Activated T-helper 17 cell treated with anti-CD3 and anti-CD28 coated beads, Interleukin-2, amount 50 U/mL, for 72 hours (primary cell): ENCODE data around the gene CAPN12. TPM values are rescaled to one million over a fixed set of nuclear protein-coding genes. Genes with fewer than 3 reads are reported as not detected.

Experiments
- ATAC-seq: fragments of 150-1000 bp; cut with Tn5 transposase; replicated peaks from 2 replicates; pipeline ENCODE4 v1.10.0; 2021; ENCODE audit warnings: mild to moderate bottlenecking, moderate library complexity
- H3K27ac Mint-ChIP-seq: one replicate; pipeline ENCODE4 v1.8.0; 2022; ENCODE audit warnings: mixed read lengths
- H3K27me3 Mint-ChIP-seq: one replicate; pipeline ENCODE4 v1.8.0; 2022; ENCODE audit warnings: mixed read lengths
- H3K36me3 Mint-ChIP-seq: one replicate; pipeline ENCODE4 v1.8.0; 2022; ENCODE audit warnings: low read depth, mild to moderate bottlenecking, mixed read lengths
- H3K4me1 Mint-ChIP-seq: one replicate; pipeline ENCODE4 v1.8.0; 2022; ENCODE audit warnings: mixed read lengths
- H3K4me3 Mint-ChIP-seq: one replicate; pipeline ENCODE4 v1.8.0; 2022; ENCODE audit warnings: mild to moderate bottlenecking, mixed read lengths
- H3K9me3 Mint-ChIP-seq: one replicate; pipeline ENCODE4 v1.8.0; 2022; ENCODE audit warnings: mixed read lengths
- total RNA-seq, 2 donors: library from RNA; stranded (reverse); gene quantifications; one replicate each; pipeline ENCODE4 v1.2.3, GENCODE V29; 2022

The CAPN12 gene
- total RNA-seq, 2 donors from 2014 or later: 3.8 to 75.3 TPM

DNA sequence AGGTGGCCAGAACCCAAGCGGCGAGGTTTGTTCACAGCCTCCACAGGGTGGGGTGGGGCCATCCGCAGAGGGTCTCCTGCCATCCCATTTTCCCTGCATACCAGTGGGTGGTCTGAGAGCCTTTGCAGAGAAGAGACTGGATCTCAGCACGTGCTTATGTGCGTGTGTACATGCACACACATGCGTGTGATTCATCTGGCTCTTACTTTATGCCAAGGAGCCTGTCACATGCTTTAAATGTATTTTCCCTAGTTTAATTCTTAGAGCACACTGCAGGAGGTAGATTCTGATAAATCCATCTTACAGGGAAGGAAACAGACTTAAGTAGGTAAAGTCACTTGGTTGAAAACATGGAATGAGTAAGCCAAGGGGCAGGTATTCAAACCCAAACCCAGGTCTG, 47.1 kb downstream of the CAPN12 start:
- Mint-ChIP-seq H3K36me3 (peaks cover 72% of the 10 kb centered on the region), H3K27ac (peak overlapping the region; percentile 68), H3K9me3 (no peaks in the 10 kb centered on the region), H3K27me3 (no peaks in the 10 kb centered on the region), H3K4me1 (peaks cover 57% of the 10 kb centered on the region), H3K4me3 (no peak overlapping the region)
- no peak for ATAC-seq

DNA sequence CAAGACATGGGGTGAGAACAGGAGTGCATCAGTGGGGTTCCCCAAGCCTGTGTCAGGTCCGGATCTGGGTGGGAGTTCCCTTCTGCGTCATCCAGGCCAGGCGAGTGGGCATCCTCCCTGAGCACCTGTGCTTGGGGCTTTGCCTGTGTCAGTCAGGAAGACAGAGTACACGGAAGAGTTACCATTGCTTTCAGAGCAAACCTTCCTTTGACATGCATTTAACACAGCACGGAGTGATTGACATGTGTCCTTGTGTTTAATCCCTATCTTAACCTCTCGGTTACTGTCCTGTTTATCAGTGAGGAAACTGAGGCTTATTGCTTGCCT, 47.6 kb downstream of the CAPN12 start:
- Mint-ChIP-seq H3K36me3 (peaks cover 75% of the 10 kb centered on the region), H3K9me3 (no peaks in the 10 kb centered on the region), H3K27me3 (no peaks in the 10 kb centered on the region), H3K27ac (peak overlapping the region; percentile 68), H3K4me3 (no peak overlapping the region), H3K4me1 (peaks cover 62% of the 10 kb centered on the region)
- ATAC-seq: no peak

DNA sequence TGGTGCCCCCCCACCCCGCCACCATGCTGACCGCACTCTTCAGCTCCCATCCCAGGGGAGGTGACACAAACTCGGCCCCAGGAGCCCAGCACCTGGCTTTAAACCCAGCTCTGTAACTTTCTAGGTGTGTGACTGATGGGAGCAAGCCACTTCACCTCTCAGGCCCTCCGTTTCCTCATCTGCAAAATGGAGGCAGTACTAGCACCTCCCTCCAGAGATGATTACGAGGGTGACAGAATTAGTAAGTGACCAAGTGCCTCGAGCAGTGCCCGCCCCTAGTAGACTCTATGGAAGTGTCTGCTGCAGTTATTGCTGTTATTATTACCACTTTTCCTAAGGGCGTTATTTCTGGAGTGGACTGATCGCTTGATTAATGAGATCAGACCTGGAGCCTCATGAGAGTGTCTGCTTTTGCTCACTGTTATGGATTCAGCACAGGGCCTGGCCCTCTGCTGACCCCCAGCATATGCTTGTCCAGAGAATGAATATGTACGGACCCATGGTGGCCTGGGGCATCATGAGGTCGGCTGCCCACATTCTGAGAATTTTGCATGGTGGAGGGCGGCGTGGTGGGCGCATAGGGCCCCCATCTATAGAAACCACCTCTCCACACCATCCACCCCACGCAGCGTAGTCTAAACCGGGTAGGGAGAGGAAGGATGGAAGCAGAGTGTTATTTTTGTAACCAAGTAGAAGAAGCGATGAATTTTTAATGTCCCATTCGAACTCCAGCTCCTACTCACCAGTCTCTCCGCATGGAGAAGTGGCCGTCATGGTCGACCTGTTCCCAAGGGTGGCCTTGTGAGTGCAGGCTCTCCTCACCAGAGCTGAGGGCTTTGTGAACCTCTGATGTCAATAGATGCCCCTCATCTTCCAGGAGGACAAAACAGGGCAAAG, 48.2 kb downstream of the CAPN12 start:
- Mint-ChIP-seq H3K36me3 (peaks cover 70% of the 10 kb centered on the region), H3K9me3 (no peaks in the 10 kb centered on the region), H3K4me3 (peak overlapping the region; percentile 52), H3K27ac (peak overlapping the region; percentile 68), H3K27me3 (no peaks in the 10 kb centered on the region), H3K4me1 (peaks cover 62% of the 10 kb centered on the region)
- no peak for ATAC-seq

DNA sequence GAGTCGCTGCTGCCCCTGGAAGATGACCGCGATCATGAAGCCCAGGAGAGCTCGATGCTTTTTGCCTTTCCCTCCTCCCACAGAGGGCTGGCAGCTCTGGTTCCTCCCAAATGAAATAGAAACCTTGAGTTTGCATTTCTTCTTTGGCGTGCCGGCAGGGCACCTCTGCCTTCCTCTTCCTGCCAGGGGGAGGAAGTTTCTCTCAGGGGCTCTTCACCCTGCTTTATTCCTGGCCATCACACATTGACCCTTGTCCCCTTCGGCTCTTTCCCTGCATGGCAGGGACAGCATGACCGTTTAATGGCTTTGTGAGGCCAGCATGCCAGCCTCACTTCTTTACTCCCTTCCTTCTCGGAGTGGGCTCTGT, 49.0 kb downstream of the CAPN12 start:
- H3K9me3 Mint-ChIP-seq: no peaks in the 10 kb centered on the region
- peaks cover 63% of the 10 kb centered on the region for H3K36me3 Mint-ChIP-seq
- ATAC-seq: no peak
- H3K27ac Mint-ChIP-seq: peak overlapping the region; percentile 68
- H3K4me1 Mint-ChIP-seq: peaks cover 62% of the 10 kb centered on the region
- H3K27me3 Mint-ChIP-seq: no peaks in the 10 kb centered on the region
- peak overlapping the region; percentile 52 for H3K4me3 Mint-ChIP-seq

DNA sequence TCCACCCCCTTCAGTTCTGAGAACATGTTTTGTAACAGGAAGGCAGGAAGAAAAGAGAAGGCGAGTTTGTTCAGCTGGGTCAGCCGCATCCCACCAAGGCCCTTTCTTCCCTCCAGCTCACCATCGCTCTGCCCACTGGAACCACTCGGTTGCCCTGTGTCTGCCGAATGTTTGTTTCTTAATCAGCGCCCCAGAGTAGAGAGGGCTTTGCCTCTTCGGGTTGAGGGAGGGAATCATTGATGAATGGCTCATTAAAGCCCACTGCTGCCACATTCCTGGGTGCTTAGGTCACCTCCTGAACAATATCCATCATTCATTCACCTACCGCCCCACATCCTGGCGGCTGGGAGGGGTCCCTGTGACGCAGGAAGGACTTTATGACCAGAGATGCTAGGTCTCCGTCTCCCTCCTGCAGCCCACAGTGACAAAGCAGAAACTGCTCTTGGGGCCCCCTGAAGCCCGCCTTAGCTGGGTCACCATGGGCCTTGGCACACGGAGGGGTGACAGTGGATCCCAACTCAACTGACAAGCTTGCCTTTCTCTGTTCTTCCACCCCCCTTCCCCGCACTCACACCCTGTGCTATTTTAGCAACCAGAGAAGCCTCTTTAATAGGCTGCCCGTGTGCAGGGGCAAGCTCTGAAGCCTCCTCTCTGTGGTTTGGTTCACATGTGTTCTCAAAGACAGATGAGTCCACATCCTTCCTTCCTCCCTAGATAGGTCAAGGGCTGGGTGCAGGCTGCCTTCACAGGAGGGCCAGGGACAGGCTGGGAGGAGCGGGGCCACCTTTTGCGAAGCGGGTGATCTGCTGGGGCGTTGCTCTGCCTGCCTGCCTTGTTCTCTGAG, 50.7 kb downstream of the CAPN12 start:
- Mint-ChIP-seq H3K4me3 (peak overlapping the region; percentile 52), H3K36me3 (peaks cover 62% of the 10 kb centered on the region), H3K9me3 (no peaks in the 10 kb centered on the region), H3K27ac (peak overlapping the region; percentile 76), H3K4me1 (peaks cover 66% of the 10 kb centered on the region), H3K27me3 (no peaks in the 10 kb centered on the region)
- ATAC-seq: peak; percentile 84

DNA sequence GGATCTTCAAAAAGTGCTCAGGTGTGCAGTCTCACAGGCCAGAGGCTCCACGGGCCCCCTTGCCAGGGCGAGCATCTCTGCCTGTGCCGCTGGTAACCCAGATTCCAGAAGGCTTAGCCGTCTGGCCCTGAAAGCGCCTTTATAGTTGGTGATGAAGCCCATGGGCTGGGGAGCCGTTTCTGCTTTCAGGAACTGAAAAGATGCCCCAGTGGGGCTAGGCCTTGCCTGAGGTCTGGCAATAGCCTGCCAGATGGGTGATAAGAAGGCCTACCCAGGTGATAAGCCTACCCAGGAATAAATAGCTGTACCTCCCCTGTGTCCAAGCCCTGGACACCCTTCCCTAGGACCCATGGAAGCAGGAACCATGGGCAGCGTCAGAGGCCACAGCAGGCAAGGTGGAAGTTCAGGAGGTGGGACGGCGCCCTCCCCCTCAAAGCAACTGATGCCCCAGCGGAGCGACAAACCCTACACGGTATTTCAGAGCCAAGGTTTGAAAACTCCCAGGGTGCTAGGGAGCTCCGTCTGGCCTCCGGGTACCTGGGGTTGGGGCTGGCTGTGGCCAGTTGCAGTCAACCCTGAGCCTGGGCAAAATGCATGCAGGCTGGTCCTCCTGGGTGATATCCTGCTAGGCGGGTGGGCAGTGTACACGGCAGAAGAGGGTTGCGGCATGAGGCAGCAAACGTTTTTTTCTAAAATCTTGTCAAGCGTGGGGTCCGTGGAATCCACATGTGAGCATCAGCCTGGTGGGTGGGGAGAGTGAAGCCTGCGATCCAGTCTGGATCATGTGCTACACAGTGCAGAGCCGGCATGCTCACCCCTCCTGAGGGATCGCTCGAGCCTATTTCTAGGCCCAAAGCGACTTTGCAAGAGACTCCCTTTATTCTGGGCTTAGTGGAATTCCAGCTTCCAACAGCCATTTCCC, 51.6 kb downstream of the CAPN12 start:
- peaks cover 61% of the 10 kb centered on the region for H3K4me1 Mint-ChIP-seq
- H3K9me3 Mint-ChIP-seq: no peaks in the 10 kb centered on the region
- no peaks in the 10 kb centered on the region for H3K27me3 Mint-ChIP-seq
- no peak for ATAC-seq
- peaks cover 54% of the 10 kb centered on the region for H3K36me3 Mint-ChIP-seq
- peak overlapping the region; percentile 52 for H3K4me3 Mint-ChIP-seq
- peak overlapping the region; percentile 76 for H3K27ac Mint-ChIP-seq

DNA sequence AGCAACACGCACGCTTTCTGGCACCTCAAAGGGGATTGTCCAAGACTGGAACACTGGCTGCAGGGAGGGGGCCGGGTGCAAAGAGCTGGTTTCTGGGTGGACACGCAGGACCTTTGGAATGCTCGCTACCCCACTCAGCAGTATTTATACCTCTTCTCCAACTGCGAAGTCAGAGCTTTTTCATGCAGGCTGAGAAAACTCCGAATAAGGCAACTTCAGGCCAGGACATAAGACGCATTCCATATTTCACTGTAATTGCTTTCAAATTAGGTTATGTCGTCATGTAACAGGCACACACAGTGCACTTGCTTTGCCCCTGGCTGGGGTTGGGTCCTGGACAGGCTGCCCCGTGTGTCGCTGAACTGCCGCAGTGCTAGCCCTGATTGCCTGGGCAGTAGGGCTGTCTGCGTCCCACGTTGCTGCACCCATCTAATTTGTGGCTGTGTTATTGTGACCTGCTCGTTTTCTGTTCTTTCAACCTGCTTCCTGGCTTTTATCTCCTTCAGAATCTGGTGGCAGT, 52.3 kb downstream of the CAPN12 start:
- no peaks in the 10 kb centered on the region for H3K9me3 Mint-ChIP-seq
- no peaks in the 10 kb centered on the region for H3K27me3 Mint-ChIP-seq
- ATAC-seq: no peak
- H3K36me3 Mint-ChIP-seq: peaks cover 52% of the 10 kb centered on the region
- H3K4me1 Mint-ChIP-seq: peaks cover 65% of the 10 kb centered on the region
- peak overlapping the region; percentile 76 for H3K27ac Mint-ChIP-seq
- peak overlapping the region; percentile 52 for H3K4me3 Mint-ChIP-seq

DNA sequence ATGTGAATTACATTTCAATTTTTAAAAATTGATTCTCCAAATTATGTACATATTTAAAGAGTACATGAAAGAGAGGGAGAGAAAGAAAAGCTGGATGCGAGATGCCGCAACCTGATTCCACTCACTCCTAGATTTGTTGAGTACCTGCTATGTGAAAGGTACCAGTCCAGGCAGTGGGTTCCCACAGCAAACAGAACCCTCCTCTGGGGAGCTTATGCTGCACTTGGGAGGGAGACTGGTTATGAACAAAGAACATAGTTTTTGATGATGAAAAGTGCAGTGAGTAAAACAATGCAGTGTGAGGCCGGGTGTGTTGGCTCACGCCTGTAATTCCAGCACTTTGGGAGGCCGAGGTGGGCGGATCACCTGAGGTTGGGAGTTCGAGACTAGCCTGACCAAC, 53.4 kb downstream of the CAPN12 start:
- H3K36me3 Mint-ChIP-seq: peaks cover 46% of the 10 kb centered on the region
- H3K27me3 Mint-ChIP-seq: no peaks in the 10 kb centered on the region
- no peak for ATAC-seq
- H3K4me1 Mint-ChIP-seq: peaks cover 63% of the 10 kb centered on the region
- H3K9me3 Mint-ChIP-seq: no peaks in the 10 kb centered on the region
- no peak overlapping the region for H3K4me3 Mint-ChIP-seq
- no peak overlapping the region for H3K27ac Mint-ChIP-seq

DNA sequence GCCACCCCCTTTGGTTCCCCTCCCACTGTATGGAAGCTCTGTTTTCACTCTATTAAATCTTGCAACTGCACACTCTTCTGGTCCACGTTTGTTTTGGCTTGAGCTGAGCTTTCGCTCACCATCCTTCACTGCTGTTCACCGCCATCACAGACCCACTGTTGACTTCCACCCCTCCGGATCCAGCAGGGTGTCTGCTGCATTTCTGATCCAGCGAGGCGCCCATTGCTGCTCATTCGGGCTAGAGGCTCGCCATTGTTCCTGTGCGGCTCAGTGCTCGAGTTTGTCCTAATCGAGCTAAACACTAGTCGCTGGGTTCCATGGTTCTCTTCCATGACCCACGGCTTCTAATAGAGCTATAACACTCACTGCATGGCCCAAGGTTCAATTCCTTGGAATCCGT, 54.1 kb downstream of the CAPN12 start:
- Mint-ChIP-seq H3K9me3 (no peaks in the 10 kb centered on the region), H3K4me1 (peaks cover 60% of the 10 kb centered on the region), H3K27ac (peak overlapping the region; percentile 33), H3K27me3 (no peaks in the 10 kb centered on the region), H3K4me3 (no peak overlapping the region), H3K36me3 (peaks cover 41% of the 10 kb centered on the region)
- ATAC-seq: no peak

DNA sequence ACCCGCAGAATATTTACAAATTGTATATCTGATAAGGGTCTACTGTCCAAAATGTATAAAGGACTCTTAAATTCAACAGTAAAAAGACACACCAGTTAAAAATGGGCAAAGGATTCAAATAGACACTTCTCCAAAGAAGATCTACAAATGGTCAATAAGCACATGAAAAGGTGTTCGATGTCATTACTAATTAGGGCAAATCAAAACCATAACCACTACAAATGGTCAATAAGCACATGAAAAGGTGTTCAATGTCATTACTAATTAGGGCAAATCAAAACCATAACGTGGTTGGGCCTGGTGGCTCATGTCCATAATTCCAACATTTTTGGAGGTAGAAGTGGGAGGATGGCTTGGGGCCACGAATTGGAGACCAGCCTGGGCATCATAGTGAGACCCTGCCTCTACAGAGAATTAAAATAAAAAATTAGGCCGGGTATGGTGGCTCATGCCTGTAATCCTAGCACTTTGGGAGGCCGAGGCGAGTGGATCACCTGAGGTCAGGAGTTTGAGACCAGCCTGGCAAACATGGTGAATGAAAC, 56.4 kb downstream of the CAPN12 start:
- peaks cover 32% of the 10 kb centered on the region for H3K36me3 Mint-ChIP-seq
- H3K4me1 Mint-ChIP-seq: peaks cover 52% of the 10 kb centered on the region
- no peaks in the 10 kb centered on the region for H3K27me3 Mint-ChIP-seq
- peak overlapping the region; percentile 75 for H3K4me3 Mint-ChIP-seq
- H3K9me3 Mint-ChIP-seq: no peaks in the 10 kb centered on the region
- no peak overlapping the region for H3K27ac Mint-ChIP-seq
- ATAC-seq: no peak

DNA sequence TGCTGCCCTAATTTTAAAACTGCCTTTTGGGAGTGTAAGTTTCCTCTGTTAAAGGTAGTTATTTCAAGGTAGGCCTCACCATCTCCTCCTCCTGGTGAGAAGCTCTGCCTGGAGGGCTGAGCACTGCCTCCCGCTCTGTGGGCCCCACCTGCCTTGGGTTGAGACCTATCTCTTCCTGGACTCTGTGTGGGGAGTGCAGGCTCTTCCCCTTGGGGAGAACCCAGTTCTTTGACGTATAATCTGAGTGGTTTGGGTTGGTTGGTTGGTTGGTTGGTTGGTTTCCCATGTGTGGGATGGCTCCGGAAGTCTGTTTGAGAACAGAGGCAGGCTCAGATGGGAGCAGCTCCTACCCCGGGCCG, 57.8 kb downstream of the CAPN12 start:
- peak overlapping the region; percentile 90 for H3K27ac Mint-ChIP-seq
- H3K36me3 Mint-ChIP-seq: peaks cover 23% of the 10 kb centered on the region
- no peaks in the 10 kb centered on the region for H3K9me3 Mint-ChIP-seq
- H3K4me1 Mint-ChIP-seq: peaks cover 52% of the 10 kb centered on the region
- peak; percentile 70 for ATAC-seq
- peak overlapping the region; percentile 75 for H3K4me3 Mint-ChIP-seq
- no peaks in the 10 kb centered on the region for H3K27me3 Mint-ChIP-seq

DNA sequence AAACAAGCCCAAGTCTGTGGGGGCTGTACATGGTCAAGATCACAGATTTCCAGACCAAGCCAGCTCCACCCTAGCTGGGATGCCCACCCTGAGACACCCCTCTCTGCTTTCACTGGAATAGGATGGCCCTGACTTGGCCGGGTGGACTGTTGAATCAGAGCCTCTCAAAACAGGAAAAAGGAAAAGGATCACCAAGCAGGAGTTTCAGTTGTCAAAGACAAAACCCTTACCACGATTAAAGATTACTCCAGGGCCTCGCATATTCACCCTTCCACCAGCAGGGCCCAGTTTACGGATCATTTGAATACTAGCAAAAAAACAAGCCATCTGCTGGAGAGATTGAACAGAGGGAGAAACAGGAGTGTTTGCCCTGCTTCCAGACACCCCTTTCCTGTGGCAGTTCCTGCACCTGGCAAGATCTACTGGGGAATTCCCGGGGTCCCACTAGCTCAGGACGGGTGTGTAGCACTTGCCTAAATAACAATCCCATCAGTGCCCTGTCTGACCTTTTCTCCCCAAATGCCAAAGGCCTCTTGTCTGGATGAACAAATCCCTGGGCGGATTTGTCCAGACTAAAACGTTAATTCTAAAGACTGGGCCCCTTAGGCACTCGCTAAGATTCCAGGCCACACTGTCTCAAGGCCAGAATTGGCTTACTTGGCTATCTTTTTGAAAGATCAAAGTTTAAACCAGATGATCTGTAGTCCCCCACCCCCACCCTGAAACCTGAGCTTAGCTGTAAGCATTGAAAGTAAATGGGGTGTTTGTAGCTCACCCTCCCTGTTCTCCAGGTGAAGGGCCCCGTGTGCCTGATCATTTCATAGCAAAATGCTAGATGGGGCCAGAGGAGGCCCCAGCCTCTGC, 58.4 kb downstream of the CAPN12 start:
- peak overlapping the region; percentile 75 for H3K4me3 Mint-ChIP-seq

More for the DNA sequence above, 58.4 kb downstream of the CAPN12 start:
- Mint-ChIP-seq H3K27me3 (no peaks in the 10 kb centered on the region), H3K4me1 (peaks cover 56% of the 10 kb centered on the region), H3K9me3 (no peaks in the 10 kb centered on the region), H3K27ac (peak overlapping the region; percentile 90), H3K36me3 (peaks cover 23% of the 10 kb centered on the region)
- ATAC-seq: peak; percentile 9
